ENCODE measurements around the gene GNG10.
"Not testable (repeated sequence)": the region's sequence is repeated elsewhere in the genome, so short reads cannot be mapped to it uniquely, and the experiment has no call there.

GNG10 gene

DNA sequence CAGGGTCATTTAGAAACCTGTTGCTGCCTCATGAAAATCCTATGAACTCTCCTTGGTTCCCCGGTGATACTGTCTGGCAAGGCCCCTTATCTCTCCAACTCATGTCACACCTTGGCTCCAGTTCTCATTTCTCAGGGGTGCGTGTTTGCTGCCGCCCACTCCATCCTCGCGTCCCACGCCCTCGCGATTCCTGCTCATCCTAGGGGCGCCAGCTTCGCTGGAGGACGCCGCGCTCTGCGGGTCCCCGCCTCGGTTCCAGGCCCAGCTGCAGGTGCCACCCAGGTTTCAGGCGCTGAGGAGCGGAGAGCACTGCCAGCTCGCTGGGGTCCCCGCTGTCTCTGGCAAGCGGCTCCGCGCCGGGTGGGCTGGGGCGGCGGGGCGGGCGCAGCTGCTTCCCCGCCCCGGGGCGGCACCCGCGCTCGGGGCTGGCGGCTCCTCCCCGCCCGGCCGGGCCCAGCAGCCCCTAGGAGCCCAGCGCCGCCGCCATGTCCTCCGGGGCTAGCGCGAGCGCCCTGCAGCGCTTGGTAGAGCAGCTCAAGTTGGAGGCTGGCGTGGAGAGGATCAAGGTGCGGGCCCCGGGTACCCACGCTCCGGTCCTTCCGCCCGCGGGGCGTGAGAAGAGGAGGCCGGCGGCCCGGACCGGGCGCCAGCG lies at the start of gene GNG10:
GNG10 (plus strand) TSS at position 456 of the 652 bp plus-strand sequence; CDS start at position 486, 30 bp downstream.
- DNase-seq, result peak; percentile 40 to 86 (median 82)

DNA sequence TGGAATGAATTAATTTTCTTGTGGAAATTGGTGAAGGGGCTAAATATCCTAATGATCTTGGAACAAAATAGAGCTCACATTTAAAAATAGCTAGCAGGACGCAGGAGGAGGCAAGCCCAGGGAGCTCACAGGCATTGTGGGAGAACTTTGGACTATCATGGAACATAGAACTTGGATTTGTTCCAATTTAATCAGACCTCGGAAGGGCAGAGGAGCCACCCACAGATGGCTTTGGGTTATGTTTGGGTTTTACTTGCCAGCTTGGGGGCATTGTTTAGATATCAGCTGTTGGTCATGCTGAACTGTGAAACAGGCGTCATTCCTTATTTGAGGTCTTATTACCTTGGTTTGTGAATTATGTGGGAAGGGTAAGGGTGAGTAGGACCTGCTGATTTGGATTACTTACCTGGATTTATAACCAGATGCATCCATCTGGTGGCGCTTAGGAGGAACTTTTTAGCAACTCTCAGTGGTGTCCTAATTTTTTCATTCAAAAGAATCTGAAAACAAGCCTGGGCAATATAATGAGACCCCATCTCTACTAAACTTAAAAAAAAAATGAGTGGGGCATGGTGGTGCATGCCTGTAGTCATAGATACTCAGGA lies 47.9 kb upstream of the GNG10 start:
- DNase-seq, result no peak

DNA sequence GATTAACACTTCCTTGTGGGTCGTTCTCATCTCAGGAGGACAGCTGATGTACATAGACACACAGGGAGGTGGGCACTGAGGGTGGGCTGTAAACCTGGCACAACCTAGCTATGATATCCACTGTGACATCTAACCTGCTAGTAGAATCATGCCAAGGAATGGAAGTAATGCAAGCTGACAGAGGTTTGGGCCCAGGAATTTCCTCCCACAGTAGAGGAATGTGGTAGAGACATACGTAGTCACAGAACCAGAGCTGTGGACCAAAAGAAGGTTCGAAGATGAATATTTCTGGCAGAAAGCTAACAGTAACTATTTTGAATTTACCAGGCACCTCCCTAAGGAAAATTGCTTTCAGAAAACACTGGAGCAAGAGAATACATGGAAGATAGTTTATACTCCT lies 45.5 kb upstream of the GNG10 start:
- DNase-seq, result no peak

DNA sequence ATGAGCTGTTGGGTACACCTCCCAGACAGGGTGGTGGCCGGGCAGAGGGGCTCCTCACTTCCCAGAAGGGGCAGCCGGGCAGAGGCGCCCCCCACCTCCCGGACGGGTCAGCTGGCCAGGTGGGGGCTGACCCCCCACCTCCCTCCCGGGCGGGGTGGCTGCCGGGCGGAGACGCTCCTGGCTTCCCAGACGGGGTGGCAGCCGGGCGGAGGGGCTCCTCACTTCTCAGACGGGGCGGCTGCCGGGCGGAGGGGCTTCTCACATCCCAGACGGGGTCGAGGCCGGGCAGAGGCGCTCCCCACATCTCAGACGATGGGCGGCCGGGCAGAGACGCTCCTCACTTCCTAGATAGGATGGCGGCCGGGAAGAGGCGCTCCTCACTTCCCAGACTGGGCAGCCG lies 44.1 kb upstream of the GNG10 start:
- not testable (repeated sequence) for DNase-seq

DNA sequence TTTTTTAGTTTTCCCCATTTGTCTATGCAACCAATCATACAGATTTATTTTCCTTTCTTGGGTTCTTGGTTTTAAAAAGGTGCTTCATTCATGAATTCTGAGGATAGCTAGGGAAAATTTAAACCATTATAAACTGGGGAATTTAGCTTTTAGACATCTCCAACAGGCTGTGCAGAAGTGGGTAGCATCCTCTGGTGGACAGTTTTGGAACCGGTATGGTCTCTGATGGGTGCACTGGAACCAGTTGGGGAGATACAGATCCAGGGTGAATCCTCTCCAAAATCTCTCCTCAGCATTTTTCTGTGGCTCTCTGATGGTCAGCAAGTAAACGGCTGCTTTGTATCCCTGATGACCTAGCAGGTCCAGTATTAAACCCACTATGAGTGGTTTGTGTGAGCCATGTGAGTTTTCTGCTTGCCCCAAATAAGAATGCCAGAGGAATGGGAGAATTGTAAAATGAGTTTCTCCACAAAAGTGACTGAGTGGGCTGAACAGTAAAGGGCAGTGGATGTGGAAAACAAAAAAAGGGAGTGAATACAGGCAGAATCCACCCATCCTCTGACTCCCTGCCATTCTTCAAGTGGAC lies 39.4 kb upstream of the GNG10 start:
- DNase-seq, result peak in 1 of 3 experiments; percentile 17

DNA sequence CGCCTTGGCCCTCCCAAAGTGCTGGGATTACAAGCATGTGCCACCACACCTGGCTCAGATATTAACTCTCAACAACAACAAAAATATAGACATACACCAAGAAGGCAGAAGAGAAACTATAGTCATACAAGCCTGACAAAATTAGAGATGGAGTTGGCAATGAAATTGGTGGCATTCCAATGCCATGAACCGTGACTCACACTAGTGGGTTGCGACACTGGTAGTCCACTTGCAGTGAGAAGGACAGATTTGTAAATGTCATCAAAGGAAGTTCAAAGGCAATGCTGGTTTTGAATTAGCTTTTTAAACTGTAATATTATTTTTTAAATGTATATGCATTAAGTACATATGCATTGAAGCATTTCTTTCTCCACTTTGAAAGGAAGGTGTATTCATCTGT lies 38.8 kb upstream of the GNG10 start:
- no peak for DNase-seq

DNA sequence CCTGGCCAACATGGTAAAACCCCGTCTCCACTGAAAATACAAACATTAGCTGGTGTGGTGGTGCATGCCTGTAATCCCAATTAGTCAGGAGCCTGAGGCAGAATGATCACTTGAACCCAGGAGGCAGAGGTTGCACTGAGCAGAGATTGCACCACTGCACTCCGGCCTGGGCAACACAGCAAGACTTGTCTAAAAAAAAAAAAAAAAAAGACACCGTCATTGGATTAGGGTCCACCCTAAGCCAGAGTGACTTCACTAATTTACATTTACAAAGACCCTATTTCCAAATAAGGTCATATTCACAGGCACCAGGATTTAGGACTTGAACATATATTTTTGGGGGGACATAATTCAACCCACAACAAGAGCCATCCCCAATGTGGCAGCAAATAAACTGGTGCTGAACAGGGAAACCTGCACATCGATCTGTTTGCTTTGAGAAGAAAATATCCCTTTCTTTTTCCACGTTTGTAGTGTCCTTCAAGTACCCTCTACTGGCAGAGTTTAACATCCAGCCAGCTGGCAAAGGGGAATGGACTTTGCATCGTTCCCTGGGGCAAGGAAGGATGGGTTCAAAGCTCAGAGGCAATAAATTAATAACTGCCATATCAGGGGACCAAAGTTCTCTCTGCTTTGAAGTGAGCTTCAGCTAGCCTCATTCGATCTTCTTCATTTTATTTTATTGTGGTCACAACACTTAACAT lies 34.0 kb upstream of the GNG10 start:
- no peak for DNase-seq

DNA sequence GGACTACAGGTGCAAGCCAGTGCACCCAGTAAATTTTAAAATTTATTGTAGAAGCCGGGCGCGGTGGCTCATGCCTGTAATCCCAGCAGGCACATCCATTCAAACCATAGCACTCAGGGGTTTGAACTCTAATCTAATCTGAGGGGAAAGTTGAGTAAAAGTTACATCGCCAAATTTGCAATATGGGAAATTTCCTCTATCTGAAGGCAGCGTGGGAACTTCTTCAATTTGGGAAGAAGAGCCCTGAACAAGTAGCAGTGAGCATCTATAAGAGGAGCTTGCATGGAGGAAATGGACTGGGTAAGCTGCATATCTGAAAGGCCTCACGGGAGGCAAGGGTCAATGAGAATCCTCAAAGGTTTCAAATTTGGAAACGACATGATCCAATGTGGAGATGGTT lies 33.0 kb upstream of the GNG10 start:
- DNase-seq, result no peak

DNA sequence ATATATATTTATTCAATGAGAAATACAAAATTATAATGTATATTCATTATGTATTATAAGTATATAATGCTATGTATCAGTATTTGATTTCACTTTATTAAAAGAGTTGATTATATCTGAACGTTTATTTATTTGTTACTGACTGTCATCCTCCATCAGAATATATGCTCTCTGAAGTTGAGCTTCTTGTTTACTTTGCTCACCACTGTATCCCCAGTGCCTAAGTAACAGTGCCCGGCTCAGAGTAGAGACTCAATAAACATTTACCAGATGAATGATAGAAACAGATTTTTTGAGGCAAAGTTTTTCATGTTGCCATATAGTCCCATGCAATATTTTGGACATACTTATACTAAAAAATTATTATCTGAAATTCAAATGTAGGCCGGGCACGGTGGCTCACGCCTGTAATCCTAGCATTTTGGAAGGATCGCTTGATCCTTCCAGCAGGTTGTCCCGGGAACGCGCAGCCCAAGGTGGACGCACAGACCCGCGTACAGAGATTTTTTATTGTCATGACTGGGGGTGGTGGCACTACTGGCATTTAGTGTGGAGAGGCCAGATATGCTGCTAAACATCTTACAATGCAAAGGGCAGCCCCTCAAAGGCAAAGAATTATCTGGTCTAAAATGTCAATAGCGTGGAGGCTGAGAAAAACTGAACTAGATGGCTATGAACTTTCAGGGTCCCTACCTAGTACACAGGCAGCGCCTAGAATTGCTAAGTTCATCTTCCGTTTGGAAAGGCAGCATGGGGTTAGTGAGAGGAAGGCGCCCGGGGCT lies 31.0 kb upstream of the GNG10 start:
- DNase-seq, result no peak

DNA sequence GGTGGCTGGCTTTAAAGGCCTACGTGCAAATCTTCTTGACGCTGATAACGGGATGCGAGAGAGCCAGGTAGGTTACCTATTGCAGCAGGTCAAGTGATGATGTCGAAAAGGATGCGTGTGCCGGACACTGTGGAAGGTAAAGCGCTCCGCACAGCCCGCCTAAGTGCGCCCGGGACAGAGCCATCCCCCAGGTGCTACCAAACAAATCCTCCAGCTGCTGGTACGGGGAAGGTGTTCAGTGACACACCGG lies 30.5 kb upstream of the GNG10 start:
- DNase-seq, result no peak

DNA sequence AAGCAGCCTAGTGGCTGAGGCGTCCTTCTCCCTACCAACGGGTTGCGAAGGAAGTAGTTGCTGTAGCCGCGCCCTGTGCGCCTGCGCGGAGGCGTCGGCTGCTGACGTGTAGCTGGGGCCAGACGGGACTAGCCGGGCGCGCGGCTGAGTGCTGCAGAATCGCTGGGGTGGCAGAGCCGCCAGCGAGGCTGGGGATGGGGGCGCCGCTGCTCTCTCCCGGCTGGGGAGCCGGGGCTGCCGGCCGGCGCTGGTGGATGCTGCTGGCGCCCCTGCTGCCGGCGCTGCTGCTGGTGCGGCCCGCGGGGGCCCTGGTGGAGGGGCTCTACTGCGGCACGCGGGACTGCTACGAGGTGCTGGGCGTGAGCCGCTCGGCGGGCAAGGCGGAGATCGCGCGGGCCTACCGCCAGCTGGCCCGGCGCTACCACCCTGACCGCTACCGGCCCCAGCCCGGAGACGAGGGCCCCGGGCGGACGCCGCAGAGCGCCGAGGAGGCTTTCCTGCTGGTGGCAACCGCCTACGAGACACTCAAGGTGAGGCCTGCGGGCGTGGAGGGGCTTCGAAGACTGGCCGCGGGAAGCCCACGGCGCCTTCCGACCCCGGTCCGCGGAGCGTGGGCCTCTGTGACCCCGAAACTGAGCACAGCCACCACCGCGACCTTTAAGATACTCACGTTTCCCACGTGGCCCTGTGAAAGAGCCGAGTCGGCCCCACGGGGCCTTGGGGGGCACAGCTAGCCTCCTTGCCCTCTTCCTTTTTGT lies 30.0 kb upstream of the GNG10 start, which contains the start of gene DNAJC25:
DNAJC25 (plus strand) TSS at position 121 of the 758 bp plus-strand sequence; CDS start at position 195, 74 bp downstream.
- peak; percentile 92 to 99 (median 98) for DNase-seq

DNA sequence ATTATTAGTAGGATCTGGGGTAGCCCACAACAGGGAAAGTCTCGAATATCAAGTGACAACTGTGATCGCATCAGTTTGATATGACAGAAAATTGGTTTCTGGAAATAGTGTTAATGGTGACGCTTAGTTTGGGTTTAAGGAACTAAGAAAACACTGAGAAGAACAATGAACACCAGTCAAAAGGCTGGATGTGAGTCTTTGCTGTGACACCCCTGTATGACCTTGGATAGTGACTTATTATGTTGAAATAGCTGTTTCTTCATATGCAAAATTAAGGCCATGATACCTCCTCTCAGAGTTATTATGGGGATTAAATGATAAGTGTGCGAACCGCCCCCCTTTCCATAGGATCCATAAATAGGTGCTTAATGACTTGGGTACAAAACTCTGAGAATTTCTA lies 29.3 kb upstream of the GNG10 start:
- peak in 1 of 3 experiments; percentile 53 for DNase-seq

DNA sequence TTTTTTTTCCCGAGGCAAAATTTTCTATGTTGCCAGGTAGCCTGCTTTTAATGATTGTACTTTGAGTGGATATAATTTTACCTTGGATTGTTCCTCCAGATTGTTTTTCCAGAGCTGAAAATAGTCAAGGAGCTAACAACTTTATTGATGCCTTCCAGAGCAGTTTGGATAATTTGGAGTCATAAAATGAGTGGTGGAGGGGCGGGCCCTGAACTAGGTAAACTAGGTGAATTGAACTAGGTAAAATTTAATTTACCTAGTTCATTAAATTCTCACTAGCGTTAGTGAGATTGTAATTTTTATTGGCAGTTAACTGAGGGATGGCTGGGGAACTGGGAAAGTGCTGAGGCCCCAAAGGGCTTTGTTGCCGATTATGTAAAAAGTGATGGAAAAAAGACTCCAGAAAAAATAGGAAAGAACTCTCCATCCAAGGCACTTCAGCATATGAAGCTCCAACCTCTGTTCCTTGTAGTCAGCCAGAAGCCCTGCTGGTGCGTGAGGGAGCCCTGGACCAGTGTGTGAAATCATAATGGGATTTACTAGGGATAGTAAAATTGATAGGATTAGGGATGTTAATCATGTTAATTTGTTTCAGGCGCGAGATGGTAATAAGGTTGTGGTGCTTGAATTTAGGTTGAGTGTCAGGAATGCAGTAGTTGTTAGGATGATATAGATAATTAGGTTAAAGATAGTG lies 28.6 kb upstream of the GNG10 start:
- DNase-seq, result peak in 1 of 3 experiments; percentile 32

DNA sequence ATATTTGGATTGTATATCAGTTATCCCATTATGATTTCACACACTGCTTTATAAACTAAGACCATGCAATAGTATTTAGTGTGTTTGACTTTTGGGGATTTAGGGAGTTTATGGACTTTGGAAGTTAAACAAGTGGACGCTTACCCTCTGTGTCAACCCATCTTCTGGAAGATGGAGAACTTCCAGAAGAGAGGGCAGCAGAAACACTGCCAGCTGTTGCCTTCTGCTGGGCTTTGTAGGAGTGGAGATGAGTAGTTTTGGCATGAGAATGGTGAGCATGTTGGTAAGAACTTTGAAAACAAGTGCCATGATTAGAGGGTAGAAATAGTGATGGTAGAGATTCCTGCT lies 28.0 kb upstream of the GNG10 start:
- no peak for DNase-seq

DNA sequence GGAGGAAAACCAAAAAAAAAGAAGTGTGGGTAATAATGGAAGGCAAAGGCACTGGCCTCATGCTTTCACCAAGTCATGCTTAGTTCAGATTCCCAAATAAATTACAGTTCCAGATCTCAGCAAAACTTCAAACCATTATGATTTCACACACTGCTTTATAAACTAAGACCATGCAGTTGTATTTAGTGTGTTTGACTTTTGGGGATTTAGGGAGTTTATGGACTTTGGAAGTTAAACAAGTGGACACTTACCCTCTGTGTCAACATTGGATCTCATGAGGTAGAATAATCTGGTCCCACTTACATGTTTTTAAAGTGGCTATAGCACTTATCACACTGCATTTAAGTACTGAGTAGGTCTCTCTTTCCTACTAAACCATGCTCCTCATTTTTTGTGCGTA lies 26.5 kb upstream of the GNG10 start:
- peak in 1 of 3 experiments; percentile 8 for DNase-seq

DNA sequence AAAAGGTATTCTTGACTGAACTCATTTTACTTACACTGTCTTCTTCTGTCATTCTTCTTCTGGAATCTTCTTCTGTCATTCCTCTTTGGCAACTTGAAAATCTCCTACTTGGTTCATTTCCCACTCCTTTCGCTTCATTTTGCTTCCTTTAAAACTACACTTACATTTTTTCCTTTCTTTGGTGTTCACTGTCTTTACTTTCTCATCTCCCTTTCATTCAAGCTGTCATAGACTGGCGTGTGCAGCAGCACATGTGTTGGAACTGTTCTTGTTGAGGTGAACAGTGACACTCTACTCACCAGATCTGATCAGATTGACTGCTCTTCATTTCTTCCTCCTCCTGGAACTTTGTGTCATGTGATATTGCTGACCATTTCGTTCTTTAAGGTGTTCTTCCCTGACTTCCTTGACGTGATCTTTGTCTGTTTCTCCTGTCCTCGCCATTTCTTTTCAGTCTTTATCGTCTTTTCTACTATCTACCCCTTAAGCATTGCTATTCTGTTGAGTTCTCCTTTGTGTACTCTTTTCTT lies 23.9 kb upstream of the GNG10 start:
- DNase-seq, result no peak

DNA sequence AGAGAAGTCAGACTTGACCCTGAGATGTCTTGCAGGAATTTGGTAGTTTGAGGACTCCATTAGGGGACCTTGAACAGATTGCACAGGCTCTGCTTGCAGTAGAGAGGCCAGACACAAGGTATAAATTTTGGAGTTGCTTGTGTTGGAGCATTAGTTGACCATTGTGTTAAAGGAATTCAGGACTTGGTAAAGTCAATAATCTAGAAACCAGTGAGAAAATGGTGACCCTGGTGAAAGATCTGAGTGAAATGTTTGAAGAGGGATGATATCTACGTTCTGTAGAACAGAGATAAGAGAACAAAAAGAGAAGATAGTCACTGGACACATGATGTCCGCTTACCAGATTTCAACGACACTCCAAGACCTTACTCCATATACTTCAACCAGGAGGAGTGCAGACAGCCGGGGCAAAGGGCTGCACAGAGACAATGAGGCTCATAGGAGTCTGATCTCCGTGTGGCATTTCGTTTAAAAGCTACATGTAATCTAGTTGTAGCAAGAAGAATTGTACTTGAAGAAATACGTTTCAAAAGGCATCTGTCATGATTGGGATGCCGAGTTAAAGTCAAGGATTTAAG lies 17.1 kb upstream of the GNG10 start:
- DNase-seq, result no peak

DNA sequence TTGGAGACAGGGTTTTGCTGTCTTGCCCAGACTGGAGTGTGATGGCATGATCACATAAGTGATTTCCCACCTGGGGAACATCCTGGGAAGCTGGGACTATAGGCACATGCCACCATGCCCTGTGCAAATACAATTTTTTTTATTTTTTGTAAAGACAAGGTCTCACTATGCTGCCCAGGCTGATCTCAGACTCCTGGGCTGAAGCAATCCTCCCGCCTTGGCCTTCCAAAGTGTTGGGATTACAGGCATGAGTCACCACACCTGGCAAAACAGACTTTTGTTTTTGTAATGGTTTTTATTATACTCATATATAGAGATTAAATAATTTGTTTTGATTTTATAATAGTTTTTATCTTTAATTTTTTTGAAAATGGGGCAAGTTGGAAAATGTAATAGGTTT lies 15.6 kb upstream of the GNG10 start:
- no peak for DNase-seq

DNA sequence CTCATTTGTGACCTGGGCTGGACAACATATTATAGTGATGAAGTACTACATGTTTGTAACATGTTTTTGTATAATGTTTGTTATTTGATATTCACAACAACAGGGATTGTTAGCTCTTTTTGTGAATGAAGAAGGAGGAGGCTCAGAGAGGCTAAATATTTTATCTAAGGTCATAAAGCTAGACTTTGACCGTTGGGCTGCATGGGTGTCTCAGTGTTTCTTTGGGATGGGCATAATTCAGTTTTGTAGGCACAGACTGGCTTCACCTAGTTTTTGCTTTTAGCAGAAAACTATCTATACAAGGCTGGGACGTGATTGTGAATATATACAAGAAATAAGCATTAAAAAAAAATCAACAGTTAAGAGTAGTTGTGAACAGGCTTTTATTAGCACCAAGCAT lies 15.0 kb upstream of the GNG10 start:
- no peak for DNase-seq

DNA sequence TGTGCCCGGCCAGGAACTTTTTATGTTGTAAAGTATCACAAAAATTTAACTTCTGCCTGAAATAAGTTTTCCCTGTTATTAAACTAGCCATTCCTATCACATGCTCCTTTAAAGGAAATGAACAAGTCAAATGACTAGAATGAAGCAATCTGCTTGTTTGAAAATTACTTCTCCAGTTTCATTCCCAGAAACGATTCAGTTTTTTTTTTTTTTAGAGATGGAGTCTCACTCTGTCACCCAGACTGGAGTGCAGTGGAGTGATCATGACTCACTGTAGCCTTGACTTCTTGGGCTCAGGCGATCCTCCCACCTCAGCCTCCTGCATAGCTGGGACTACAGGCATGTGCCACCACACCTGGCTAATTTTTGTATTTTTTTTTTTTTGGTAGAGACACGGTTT lies 13.3 kb upstream of the GNG10 start:
- no peak for DNase-seq

DNA sequence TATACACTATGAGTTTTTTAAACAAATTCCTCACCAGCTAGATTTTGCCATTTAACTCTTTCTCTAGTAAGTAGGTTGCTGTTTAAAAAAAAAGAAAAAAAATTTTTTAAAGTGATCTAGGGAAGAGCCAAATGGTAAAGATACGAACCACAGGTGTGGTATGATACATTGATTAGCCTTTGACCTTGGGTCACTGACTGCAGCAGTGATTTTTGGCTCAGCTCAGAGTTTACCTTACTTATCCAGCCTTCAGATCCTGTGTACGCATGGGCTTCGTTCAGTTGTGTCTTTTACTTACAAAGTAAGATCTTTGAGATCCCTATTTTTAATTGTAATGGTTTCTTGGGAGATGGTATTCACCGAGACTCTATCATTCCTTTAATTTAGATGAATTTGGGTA lies 12.4 kb upstream of the GNG10 start:
- DNase-seq, result no peak

All from NCI-H1417 (cell line).